GM23338 (cell line): ENCODE results near the gene AFF3. TPM values are rescaled to one million over a fixed set of nuclear protein-coding genes. Genes with fewer than 3 reads are reported as not detected.

Source experiments
- ATAC-seq: fragments of 200-7000 bp; cut with Tn5 transposase; 3 replicates; pipeline ENCODE4 v1.9.1; 2020
- DNase-seq: peaks from one replicate; pipeline ENCODE4 v3.0.0-alpha.2; 2015; ENCODE audit warnings: low spot score
- H2AFZ ChIP-seq: fragments of 200-600 bp; sonication (generic); 2 replicates; pipeline ENCODE4 v1.8.0; 2016; ENCODE audit warnings: antibody characterized with exemption, mild to moderate bottlenecking, moderate library complexity
- H3F3A ChIP-seq: fragments of 200-600 bp; sonication (generic); replicated peaks from 2 replicates; pipeline ENCODE4 v1.8.0; 2017; ENCODE audit warnings: antibody characterized with exemption, mixed run types, low read depth
- H3K27ac ChIP-seq: fragments of 200-600 bp; sonication (generic); 2 replicates; pipeline ENCODE4 v1.6.1; 2016; ENCODE audit warnings: low read depth
- H3K27me3 ChIP-seq: fragments of 200-600 bp; sonication (generic); 2 replicates; pipeline ENCODE4 v1.8.0; 2016; ENCODE audit warnings: mild to moderate bottlenecking, mixed run types, moderate library complexity; ENCODE audit not compliant: insufficient read depth
- H3K36me3 ChIP-seq: fragments of 200-600 bp; sonication (generic); 2 replicates; pipeline ENCODE4 v1.8.0; 2016; ENCODE audit warnings: mild to moderate bottlenecking; ENCODE audit not compliant: insufficient read depth
- H3K4me1 ChIP-seq: fragments of 200-600 bp; sonication (generic); 2 replicates; pipeline ENCODE4 v1.8.0; 2016; ENCODE audit warnings: mild to moderate bottlenecking, moderate library complexity; ENCODE audit not compliant: insufficient read depth
- H3K4me2 ChIP-seq: fragments of 200-600 bp; sonication (generic); 2 replicates; pipeline ENCODE4 v1.7.1; 2017; ENCODE audit warnings: mixed run types
- H3K4me3 ChIP-seq: fragments of 200-600 bp; sonication (generic); 2 replicates; pipeline ENCODE4 v1.6.1; 2016; ENCODE audit warnings: mixed run types
- H3K79me2 ChIP-seq: fragments of 200-600 bp; sonication (generic); replicated peaks from 2 replicates; pipeline ENCODE4 v1.8.0; 2017; ENCODE audit warnings: mild to moderate bottlenecking; ENCODE audit not compliant: insufficient read depth
- H3K9me2 ChIP-seq: fragments of 200-600 bp; sonication (generic); 2 replicates; pipeline ENCODE4 v1.8.0; 2017; ENCODE audit not compliant: insufficient read depth
- H4K20me1 ChIP-seq: fragments of 200-600 bp; sonication (generic); replicated peaks from 2 replicates; pipeline ENCODE4 v1.8.0; 2017; ENCODE audit warnings: mild to moderate bottlenecking; ENCODE audit not compliant: insufficient read depth
- H3K27ac Mint-ChIP-seq: 2 replicates; pipeline ENCODE4 v1.8.0; 2020; ENCODE audit warnings: inconsistent platforms, mild to moderate bottlenecking, moderate library complexity, mixed read lengths
- H3K27me3 Mint-ChIP-seq: 3 replicates; pipeline ENCODE4 v1.8.0; 2022; ENCODE audit warnings: low read depth, mild to moderate bottlenecking, moderate library complexity, mixed read lengths, inconsistent platforms; ENCODE audit not compliant: insufficient read depth, poor library complexity
- H3K36me3 Mint-ChIP-seq: 3 replicates; pipeline ENCODE4 v1.8.0; 2021; ENCODE audit warnings: low read depth, mild to moderate bottlenecking, inconsistent platforms, moderate library complexity, mixed read lengths
- H3K4me1 Mint-ChIP-seq: 3 replicates; pipeline ENCODE4 v1.8.0; 2020; ENCODE audit warnings: mild to moderate bottlenecking, inconsistent platforms, mixed read lengths
- H3K4me3 Mint-ChIP-seq: 3 replicates; pipeline ENCODE4 v1.8.0; 2021; ENCODE audit warnings: moderate library complexity, mild to moderate bottlenecking, inconsistent platforms, mixed read lengths
- H3K9me3 Mint-ChIP-seq: 3 replicates; pipeline ENCODE4 v1.8.0; 2020; ENCODE audit warnings: moderate library complexity, mild to moderate bottlenecking, inconsistent platforms, mixed read lengths
- CREB1 ChIP-seq: fragments of 250-450 bp; sonication (Bioruptor Pico); IDR thresholded peaks from 2 replicates; pipeline ENCODE4 v1.5.0; 2020; ENCODE audit warnings: low read depth, mild to moderate bottlenecking, moderate library complexity
- CTCF ChIP-seq, 2 experiments: fragments of 200-600 bp in 1 of 2; sonication (generic) in 1 of 2; conservative IDR thresholded peaks; 2 replicates each; pipeline versions ENCODE4 v1.5.1 to v1.6.1; 2016 to 2017; ENCODE audit warnings: antibody characterized with exemption in 2 of 2, low read depth in 2 of 2, mild to moderate bottlenecking in 2 of 2, moderate library complexity in 1 of 2
- ETS1 ChIP-seq: IDR thresholded peaks from 2 replicates; pipeline ENCODE4 v1.6.1; 2016; ENCODE audit warnings: antibody characterized with exemption
- EZH2 ChIP-seq: fragments of 200-600 bp; sonication (generic); IDR thresholded peaks from one replicate; pipeline ENCODE4 v1.8.0; 2017; ENCODE audit warnings: antibody characterized with exemption, mild to moderate bottlenecking, low read depth; ENCODE audit not compliant: unreplicated experiment
- EZH2phosphoT487 ChIP-seq: fragments of 200-600 bp; sonication (generic); IDR thresholded peaks from one replicate; pipeline ENCODE4 v1.8.1; 2018; ENCODE audit warnings: antibody characterized with exemption; ENCODE audit not compliant: unreplicated experiment
- JUNB ChIP-seq: IDR thresholded peaks from one replicate; pipeline ENCODE4 v1.6.1; 2016; ENCODE audit warnings: antibody characterized with exemption; ENCODE audit not compliant: unreplicated experiment
- NANOG ChIP-seq: IDR thresholded peaks from 2 replicates; pipeline ENCODE4 v1.6.1; 2016; ENCODE audit warnings: antibody characterized with exemption, borderline replicate concordance
- POLR2AphosphoS5 ChIP-seq: IDR thresholded peaks from 2 replicates; pipeline ENCODE4 v1.6.1; 2016; ENCODE audit warnings: antibody characterized with exemption, low read depth
- REST ChIP-seq: IDR thresholded peaks from one replicate; pipeline ENCODE4 v1.6.1; 2018; ENCODE audit warnings: antibody characterized with exemption; ENCODE audit not compliant: unreplicated experiment
- STAT1 ChIP-seq: IDR thresholded peaks from one replicate; pipeline ENCODE4 v1.6.1; 2016; ENCODE audit warnings: antibody characterized with exemption; ENCODE audit not compliant: unreplicated experiment
- ZNF114 ChIP-seq: fragments of 250-450 bp; sonication (Bioruptor Pico); IDR thresholded peaks from 2 replicates; pipeline ENCODE4 v1.5.0; 2020; ENCODE audit warnings: mild to moderate bottlenecking, moderate library complexity
- ZNF331 ChIP-seq: fragments of 250-450 bp; sonication (Bioruptor Pico); IDR thresholded peaks from 2 replicates; pipeline ENCODE4 v1.5.0; 2020; ENCODE audit warnings: low read depth, mild to moderate bottlenecking, moderate library complexity
- ZNF462 ChIP-seq: fragments of 250-450 bp; sonication (Bioruptor Pico); IDR thresholded peaks from 2 replicates; pipeline ENCODE4 v1.5.0; 2020; ENCODE audit warnings: mild to moderate bottlenecking, moderate library complexity
- polyA plus RNA-seq: library from polyadenylated mRNA; unstranded; fragments of >200 nt; fragmentation: Nextera tagmentation; extraction: Ambion mirVana; gene quantifications from 2 replicates; pipeline ENCODE4 v1.2.1, GENCODE V29; 2016
- total RNA-seq: library from RNA; depleted of rRNA; stranded (reverse); fragments of >200 nt; shearing (Covaris generic); gene quantifications from 2 replicates; pipeline ENCODE4 v1.2.3, GENCODE V29; 2014

AFF3 gene
- total and polyA plus RNA-seq, 2 experiments from 2014 or later = 0.73 to 1.4 TPM

GRCh38 chr2:99803846-99804245, 338.5 kb downstream of the AFF3 start:
- Histone ChIP-seq H4K20me1 (no peaks in the 10 kb centered on the region), H3K9me2 (no peaks in the 10 kb centered on the region), H3K4me2 (no peak overlapping the region), H3K4me1 (no peaks in the 10 kb centered on the region), H3K79me2 (no peaks in the 10 kb centered on the region), H3K36me3 (no peaks in the 10 kb centered on the region), H2AFZ (no peak overlapping the region), H3K27ac (no peak overlapping the region), H3K27me3 (no peaks in the 10 kb centered on the region), H3K4me3 (no peak overlapping the region), H3F3A (no peaks in the 10 kb centered on the region)
- TF ChIP-seq ZNF462 (CRISPR knock-in tag) = no peak
- no peak for TF ChIP-seq ZNF331 (CRISPR knock-in tag)
- TF ChIP-seq JUNB = no peak
- TF ChIP-seq EZH2phosphoT487 = no peak
- TF ChIP-seq ZNF114 (CRISPR knock-in tag) = no peak
- no peak for TF ChIP-seq ETS1
- TF ChIP-seq NANOG = no peak
- no peak for TF ChIP-seq CREB1 (CRISPR knock-in tag)
- TF ChIP-seq CTCF (conservative IDR thresholded peaks at IDR 0.05; ENCODE audit: low read depth in 2 of 2) = no peak
- no peak for TF ChIP-seq EZH2
- no peak for TF ChIP-seq STAT1
- no peak for TF ChIP-seq REST
- TF ChIP-seq POLR2AphosphoS5 = no peak
- no peak overlapping the region for H3K4me3 Mint-ChIP-seq
- peaks cover 10% of the 10 kb centered on the region for H3K4me1 Mint-ChIP-seq
- no peak for DNase-seq
- ATAC-seq = no peak
- no peaks in the 10 kb centered on the region for H3K36me3 Mint-ChIP-seq
- H3K27me3 Mint-ChIP-seq = no peaks in the 10 kb centered on the region
- no peaks in the 10 kb centered on the region for H3K9me3 Mint-ChIP-seq
- no peak overlapping the region for H3K27ac Mint-ChIP-seq
